ENCODE measurements around the gene ASAH2.

GRCh38 chr10:50251394-50251793, at the start of gene ASAH2:
- TF ChIP-seq CTCF (IDR thresholded peaks at IDR 0.05): no peak
- no peak for TF ChIP-seq EZH2 (IDR thresholded peaks at IDR 0.05; ENCODE audit: borderline replicate concordance, insufficient read depth, low read depth, low read length, poor library complexity, severe bottlenecking)

Data from B cell (primary cell).